ENCODE measurements around the gene VSIG8.

- TF ChIP-seq CTCF (conservative IDR thresholded peaks at IDR 0.05; ENCODE audit: low read depth, low read length) (no peak), FOS (IDR thresholded peaks at IDR 0.05; ENCODE audit: low read depth, low read length) (no peak), MAFK (IDR thresholded peaks at IDR 0.05; ENCODE audit: low read depth, low read length) (no peak), RAD21 (IDR thresholded peaks at IDR 0.05; ENCODE audit: low read length) (no peak), MXI1 (IDR thresholded peaks at IDR 0.05; ENCODE audit: borderline replicate concordance, low read depth, low read length) (no peak), USF2 (IDR thresholded peaks at IDR 0.05; ENCODE audit: low read depth, low read length) (no peak)
Measured at GRCh38 chr1:159872891-159873290, 10.4 kb upstream of the VSIG8 start.

Measured in IMR-90 (cell line).